Measurements from ENCODE around the gene BTBD7.

GRCh38 chr14:93326196-93326595 is 6.6 kb downstream of the BTBD7 start:
- TF ChIP-seq, protein P1, sequence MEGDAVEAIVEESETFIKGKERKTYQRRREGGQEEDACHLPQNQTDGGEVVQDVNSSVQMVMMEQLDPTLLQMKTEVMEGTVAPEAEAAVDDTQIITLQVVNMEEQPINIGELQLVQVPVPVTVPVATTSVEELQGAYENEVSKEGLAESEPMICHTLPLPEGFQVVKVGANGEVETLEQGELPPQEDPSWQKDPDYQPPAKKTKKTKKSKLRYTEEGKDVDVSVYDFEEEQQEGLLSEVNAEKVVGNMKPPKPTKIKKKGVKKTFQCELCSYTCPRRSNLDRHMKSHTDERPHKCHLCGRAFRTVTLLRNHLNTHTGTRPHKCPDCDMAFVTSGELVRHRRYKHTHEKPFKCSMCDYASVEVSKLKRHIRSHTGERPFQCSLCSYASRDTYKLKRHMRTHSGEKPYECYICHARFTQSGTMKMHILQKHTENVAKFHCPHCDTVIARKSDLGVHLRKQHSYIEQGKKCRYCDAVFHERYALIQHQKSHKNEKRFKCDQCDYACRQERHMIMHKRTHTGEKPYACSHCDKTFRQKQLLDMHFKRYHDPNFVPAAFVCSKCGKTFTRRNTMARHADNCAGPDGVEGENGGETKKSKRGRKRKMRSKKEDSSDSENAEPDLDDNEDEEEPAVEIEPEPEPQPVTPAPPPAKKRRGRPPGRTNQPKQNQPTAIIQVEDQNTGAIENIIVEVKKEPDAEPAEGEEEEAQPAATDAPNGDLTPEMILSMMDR (conservative IDR thresholded peaks at IDR 0.05; ENCODE audit: low read depth in 2 of 2) = no peak
- TF ChIP-seq EZH2 (IDR thresholded peaks at IDR 0.05; ENCODE audit: low read depth, unreplicated experiment) (no peak), POLR2AphosphoS5 (IDR thresholded peaks at IDR 0.05; ENCODE audit: low read depth) (no peak), CREB1 (CRISPR knock-in tag; IDR thresholded peaks at IDR 0.05; ENCODE audit: low read depth) (no peak)

All from GM23338 (cell line).